ENCODE results near the gene KLF17. TPM values are rescaled to one million over a fixed set of nuclear protein-coding genes. Genes with fewer than 3 reads are reported as not detected.
"Not testable (repeated sequence)": the region's sequence is repeated elsewhere in the genome, so short reads cannot be mapped to it uniquely, and the experiment has no call there.

The KLF17 gene
- total and polyA plus RNA-seq, 2 donors (not counting 1 experiment from before 2014, with no cell fraction given), result not detected

DNA sequence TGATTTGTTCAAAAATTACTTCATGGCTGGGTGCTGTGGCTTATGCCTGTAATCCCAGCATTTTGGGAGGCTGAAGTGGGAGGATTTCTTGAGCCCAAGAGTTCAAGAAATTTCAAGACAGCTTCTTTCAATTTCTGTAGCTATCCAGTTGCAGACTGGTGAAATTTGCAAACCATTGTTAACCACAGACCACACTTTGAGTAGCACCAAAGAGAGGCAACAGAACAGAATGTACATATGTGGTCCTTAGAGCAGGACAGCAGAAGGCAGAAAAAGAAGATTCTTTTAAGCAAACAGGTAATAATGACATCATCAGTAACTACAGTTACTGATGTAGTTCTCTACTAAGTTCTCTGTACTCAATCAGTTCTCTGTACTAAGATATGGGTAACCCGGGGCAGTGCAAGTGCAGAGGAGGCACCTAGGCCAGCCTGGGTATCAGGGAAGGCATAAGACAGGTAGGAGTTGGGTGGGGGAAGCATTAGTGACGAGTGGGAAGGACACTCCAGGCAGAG, 5.5 kb upstream of the KLF17 start:
- H2AFZ ChIP-seq (ENCODE audit: insufficient read depth, low read depth, low read length, poor library complexity, severe bottlenecking), result no peak overlapping the region
- peaks cover 7% of the 10 kb centered on the region for H3K27me3 Mint-ChIP-seq
- CTCF ChIA-PET, result no interaction called here
- H3K9me3 Mint-ChIP-seq (ENCODE audit: insufficient read depth), result no peaks in the 10 kb centered on the region
- no peaks in the 10 kb centered on the region for H3K9me3 ChIP-seq (ENCODE audit: control extremely low read depth in 1 of 3, control insufficient read depth in 2 of 3, insufficient read depth in 1 of 3, low read length in 2 of 3)
- ATAC-seq (ENCODE audit: low read depth) (no peak), DNase-seq (no peak)
- H3K4me1 Mint-ChIP-seq, result no peaks in the 10 kb centered on the region
- H3K9ac ChIP-seq (ENCODE audit: low read length), result no peak overlapping the region
- POLR2A ChIA-PET, result no interaction called here
- no peaks in the 10 kb centered on the region for H3K27me3 ChIP-seq (replicated peaks in 1 of 4; ENCODE audit: control extremely low read depth in 1 of 4, control insufficient read depth in 3 of 4, insufficient read depth in 4 of 4, low read length in 3 of 4)
- H4K20me1 ChIP-seq (ENCODE audit: control insufficient read depth, insufficient read depth, low read length, poor library complexity, severe bottlenecking), result no peaks in the 10 kb centered on the region
- H3K4me3 Mint-ChIP-seq, result no peak overlapping the region
- H3K4me2 ChIP-seq (replicated peaks; ENCODE audit: low read depth, low read length, poor library complexity, severe bottlenecking), result no peak overlapping the region
- 86% methylated on average over 2 of the region's 2 CpGs for WGBS (ENCODE audit: insufficient coverage)
- H3K36me3 ChIP-seq (replicated peaks in 1 of 2; ENCODE audit: control extremely low read depth in 1 of 2, control insufficient read depth in 1 of 2, extremely low read depth in 1 of 2, insufficient read depth in 2 of 2, low read length in 1 of 2), result no peaks in the 10 kb centered on the region
- no peak overlapping the region for H3K27ac ChIP-seq (ENCODE audit: low read length in 2 of 2)
- H3K4me1 ChIP-seq (ENCODE audit: control insufficient read depth in 2 of 2, insufficient read depth in 2 of 2, low read length in 2 of 2), result no peaks in the 10 kb centered on the region
- H3K79me2 ChIP-seq (ENCODE audit: control insufficient read depth, insufficient read depth, low read length), result no peaks in the 10 kb centered on the region
- no peak overlapping the region for H3K4me3 ChIP-seq (ENCODE audit: control extremely low read depth in 1 of 5, extremely low read depth in 1 of 5, insufficient read depth in 1 of 5, low read depth in 2 of 5, low read length in 4 of 5)
- no peak for TF ChIP-seq EZH2 (IDR thresholded peaks at IDR 0.05; ENCODE audit: borderline replicate concordance, insufficient read depth, low read depth, low read length, poor library complexity, severe bottlenecking)
- TF ChIP-seq, protein P1, sequence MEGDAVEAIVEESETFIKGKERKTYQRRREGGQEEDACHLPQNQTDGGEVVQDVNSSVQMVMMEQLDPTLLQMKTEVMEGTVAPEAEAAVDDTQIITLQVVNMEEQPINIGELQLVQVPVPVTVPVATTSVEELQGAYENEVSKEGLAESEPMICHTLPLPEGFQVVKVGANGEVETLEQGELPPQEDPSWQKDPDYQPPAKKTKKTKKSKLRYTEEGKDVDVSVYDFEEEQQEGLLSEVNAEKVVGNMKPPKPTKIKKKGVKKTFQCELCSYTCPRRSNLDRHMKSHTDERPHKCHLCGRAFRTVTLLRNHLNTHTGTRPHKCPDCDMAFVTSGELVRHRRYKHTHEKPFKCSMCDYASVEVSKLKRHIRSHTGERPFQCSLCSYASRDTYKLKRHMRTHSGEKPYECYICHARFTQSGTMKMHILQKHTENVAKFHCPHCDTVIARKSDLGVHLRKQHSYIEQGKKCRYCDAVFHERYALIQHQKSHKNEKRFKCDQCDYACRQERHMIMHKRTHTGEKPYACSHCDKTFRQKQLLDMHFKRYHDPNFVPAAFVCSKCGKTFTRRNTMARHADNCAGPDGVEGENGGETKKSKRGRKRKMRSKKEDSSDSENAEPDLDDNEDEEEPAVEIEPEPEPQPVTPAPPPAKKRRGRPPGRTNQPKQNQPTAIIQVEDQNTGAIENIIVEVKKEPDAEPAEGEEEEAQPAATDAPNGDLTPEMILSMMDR (IDR thresholded peaks at IDR 0.05), result no peak
- intact Hi-C loops (cut with micrococcal nuclease), result no loop called here
- H3K27ac Mint-ChIP-seq, result no peak overlapping the region

DNA sequence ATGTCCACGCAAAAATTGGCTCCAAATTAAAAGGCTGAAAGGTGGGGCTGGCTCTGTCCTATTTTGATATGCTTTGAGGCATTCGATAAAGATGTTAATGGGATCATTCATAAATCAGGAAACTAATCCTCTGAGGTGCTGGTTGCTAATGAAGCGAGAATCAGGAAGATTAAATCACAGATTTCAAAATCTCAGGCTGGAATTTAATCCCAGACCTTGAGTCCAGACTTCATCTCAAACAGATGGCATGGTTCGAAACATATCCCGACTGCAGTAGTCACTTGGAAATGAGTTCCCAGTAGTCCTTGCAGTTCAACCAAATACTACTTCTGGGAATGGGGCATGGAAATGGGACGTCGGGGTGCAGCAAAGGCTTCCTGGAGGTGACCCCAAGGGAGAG, 4.5 kb upstream of the KLF17 start:
- Mint-ChIP-seq H3K27me3 (peaks cover 5% of the 10 kb centered on the region), H3K4me3 (no peak overlapping the region), H3K4me1 (no peaks in the 10 kb centered on the region), H3K27ac (no peak overlapping the region), H3K9me3 (ENCODE audit: insufficient read depth) (no peaks in the 10 kb centered on the region)
- Histone ChIP-seq H3K4me1 (ENCODE audit: control insufficient read depth in 2 of 2, insufficient read depth in 2 of 2, low read length in 2 of 2) (no peaks in the 10 kb centered on the region), H3K27ac (ENCODE audit: low read length in 2 of 2) (no peak overlapping the region), H3K79me2 (ENCODE audit: control insufficient read depth, insufficient read depth, low read length) (no peaks in the 10 kb centered on the region), H3K36me3 (replicated peaks in 1 of 2; ENCODE audit: control extremely low read depth in 1 of 2, control insufficient read depth in 1 of 2, extremely low read depth in 1 of 2, insufficient read depth in 2 of 2, low read length in 1 of 2) (no peaks in the 10 kb centered on the region), H3K27me3 (replicated peaks in 1 of 4; ENCODE audit: control extremely low read depth in 1 of 4, control insufficient read depth in 3 of 4, insufficient read depth in 4 of 4, low read length in 3 of 4) (no peaks in the 10 kb centered on the region), H3K4me3 (ENCODE audit: control extremely low read depth in 1 of 5, extremely low read depth in 1 of 5, insufficient read depth in 1 of 5, low read depth in 2 of 5, low read length in 4 of 5) (no peak overlapping the region), H2AFZ (ENCODE audit: insufficient read depth, low read depth, low read length, poor library complexity, severe bottlenecking) (no peak overlapping the region), H4K20me1 (ENCODE audit: control insufficient read depth, insufficient read depth, low read length, poor library complexity, severe bottlenecking) (no peaks in the 10 kb centered on the region), H3K9me3 (ENCODE audit: control extremely low read depth in 1 of 3, control insufficient read depth in 2 of 3, insufficient read depth in 1 of 3, low read length in 2 of 3) (no peaks in the 10 kb centered on the region), H3K9ac (ENCODE audit: low read length) (no peak overlapping the region), H3K4me2 (replicated peaks; ENCODE audit: low read depth, low read length, poor library complexity, severe bottlenecking) (no peak overlapping the region)
- ChIA-PET CTCF (no interaction called here), POLR2A (no interaction called here)
- TF ChIP-seq EZH2 (IDR thresholded peaks at IDR 0.05; ENCODE audit: borderline replicate concordance, insufficient read depth, low read depth, low read length, poor library complexity, severe bottlenecking), result no peak
- TF ChIP-seq, protein P1 (IDR thresholded peaks at IDR 0.05), result no peak
- no peak for ATAC-seq (ENCODE audit: low read depth)
- intact Hi-C loops (cut with micrococcal nuclease), result no loop called here
- 100% methylated on average over 4 of the region's 7 CpGs for WGBS (ENCODE audit: insufficient coverage)
- no peak for DNase-seq

DNA sequence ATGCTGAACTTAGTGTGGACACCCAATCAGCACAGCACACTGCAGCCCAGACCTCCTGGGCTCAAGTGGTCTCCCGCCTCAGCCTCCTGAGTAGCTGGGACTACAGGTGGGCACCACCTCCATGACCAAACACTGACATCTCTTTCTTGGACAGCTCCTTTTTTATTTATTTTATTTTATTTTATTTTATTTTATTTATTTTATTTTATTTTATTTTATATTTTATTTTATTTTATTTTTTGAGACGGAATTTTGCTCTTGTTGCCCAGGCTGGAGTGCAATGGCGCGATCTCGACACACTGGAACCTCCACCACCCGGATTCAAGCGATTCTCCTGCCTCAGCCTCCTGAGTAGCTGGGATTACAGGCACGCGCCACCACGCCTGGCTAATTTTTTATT, 1.3 kb upstream of the KLF17 start:
- H3K27me3 ChIP-seq (replicated peaks in 1 of 4; ENCODE audit: control extremely low read depth in 1 of 4, control insufficient read depth in 3 of 4, insufficient read depth in 4 of 4, low read length in 3 of 4); CTCF ChIA-PET; H3K4me3 ChIP-seq (ENCODE audit: control extremely low read depth in 1 of 5, extremely low read depth in 1 of 5, insufficient read depth in 1 of 5, low read depth in 2 of 5, low read length in 4 of 5); H3K9me3 Mint-ChIP-seq (ENCODE audit: insufficient read depth); H3K36me3 ChIP-seq (replicated peaks in 1 of 2; ENCODE audit: control extremely low read depth in 1 of 2, control insufficient read depth in 1 of 2, extremely low read depth in 1 of 2, insufficient read depth in 2 of 2, low read length in 1 of 2); H3K9me3 ChIP-seq (ENCODE audit: control extremely low read depth in 1 of 3, control insufficient read depth in 2 of 3, insufficient read depth in 1 of 3, low read length in 2 of 3); H3K27ac Mint-ChIP-seq; H4K20me1 ChIP-seq (ENCODE audit: control insufficient read depth, insufficient read depth, low read length, poor library complexity, severe bottlenecking); H2AFZ ChIP-seq (ENCODE audit: insufficient read depth, low read depth, low read length, poor library complexity, severe bottlenecking); H3K4me2 ChIP-seq (replicated peaks; ENCODE audit: low read depth, low read length, poor library complexity, severe bottlenecking); ATAC-seq (ENCODE audit: low read depth); H3K4me1 Mint-ChIP-seq; H3K79me2 ChIP-seq (ENCODE audit: control insufficient read depth, insufficient read depth, low read length); intact Hi-C loops (cut with micrococcal nuclease); H3K4me1 ChIP-seq (ENCODE audit: control insufficient read depth in 2 of 2, insufficient read depth in 2 of 2, low read length in 2 of 2); POLR2A ChIA-PET; H3K9ac ChIP-seq (ENCODE audit: low read length); H3K27ac ChIP-seq (ENCODE audit: low read length in 2 of 2); H3K4me3 Mint-ChIP-seq; DNase-seq: not testable (repeated sequence)
- 97% methylated on average over 5 of the region's 10 CpGs for WGBS (ENCODE audit: insufficient coverage)
- peaks cover 12% of the 10 kb centered on the region for H3K27me3 Mint-ChIP-seq
